Subcutaneous adipose tissue (tissue), 4 donors: ENCODE data around the gene PDCD1. TPM values are rescaled to one million over a fixed set of nuclear protein-coding genes. Genes with fewer than 3 reads are reported as not detected.

ENCODE experiments used
- CTCF ChIP-seq: fragments of 450-650 bp; IDR thresholded peaks from one replicate; pipeline ENCODE4 v1.5.1; 2016; ENCODE audit warnings: low read depth, mild to moderate bottlenecking, control low read depth, antibody characterized with exemption, moderate library complexity
- total RNA-seq, 4 donors: library from RNA; depleted of rRNA; stranded (reverse); fragments of >200 nt; gene quantifications; one replicate each; pipeline ENCODE4 v1.1.0, GENCODE V29; 2016

PDCD1 gene
- total RNA-seq = under 1 TPM in 3 of 4 donors, not detected in 1; 0.44 to 0.57 (median 0.51) TPM

GRCh38 chr2:241858206-241859016, at the start of gene PDCD1:
Gene PDCD1, minus strand, starts transcription at chr2:241858894. Its CDS starts 56 bp downstream, at chr2:241858838.
- TF ChIP-seq CTCF = no peak

GRCh38 chr2:241906826-241907570, 48.3 kb upstream of the PDCD1 start:
- TF ChIP-seq CTCF = no peak

DNA sequence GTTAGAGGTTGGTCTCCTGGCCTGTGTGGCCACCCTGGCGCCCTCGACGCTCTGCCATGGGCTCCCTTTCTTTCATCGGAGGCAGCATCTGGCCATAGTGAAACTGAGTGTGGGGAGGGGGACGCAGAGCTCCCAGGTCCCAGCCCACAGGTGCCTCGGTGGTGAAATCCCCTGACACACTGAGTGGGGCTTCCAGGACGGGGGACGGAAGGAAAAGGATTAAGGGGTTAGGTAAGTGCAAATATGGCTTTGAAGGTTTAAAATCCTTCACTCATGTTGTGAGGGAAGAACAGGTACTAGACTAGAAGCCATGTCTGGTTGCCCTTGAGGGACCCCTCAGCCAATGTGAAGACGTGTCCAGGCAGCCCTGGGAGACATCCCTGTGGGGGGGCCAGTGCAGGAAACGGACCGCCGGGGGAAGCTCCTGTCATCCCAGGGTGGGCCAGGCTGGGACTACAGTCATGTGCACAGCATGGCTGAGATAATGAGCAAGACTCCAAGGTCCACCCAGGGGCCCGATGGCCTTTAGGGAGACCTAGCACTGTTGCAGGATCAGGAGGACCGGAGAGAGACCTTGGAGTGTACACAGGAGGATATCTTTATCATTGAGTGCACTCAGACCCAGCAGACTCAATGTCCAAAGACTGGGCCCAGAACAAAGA, 47.2 kb upstream of the PDCD1 start:
- no peak for TF ChIP-seq CTCF

DNA sequence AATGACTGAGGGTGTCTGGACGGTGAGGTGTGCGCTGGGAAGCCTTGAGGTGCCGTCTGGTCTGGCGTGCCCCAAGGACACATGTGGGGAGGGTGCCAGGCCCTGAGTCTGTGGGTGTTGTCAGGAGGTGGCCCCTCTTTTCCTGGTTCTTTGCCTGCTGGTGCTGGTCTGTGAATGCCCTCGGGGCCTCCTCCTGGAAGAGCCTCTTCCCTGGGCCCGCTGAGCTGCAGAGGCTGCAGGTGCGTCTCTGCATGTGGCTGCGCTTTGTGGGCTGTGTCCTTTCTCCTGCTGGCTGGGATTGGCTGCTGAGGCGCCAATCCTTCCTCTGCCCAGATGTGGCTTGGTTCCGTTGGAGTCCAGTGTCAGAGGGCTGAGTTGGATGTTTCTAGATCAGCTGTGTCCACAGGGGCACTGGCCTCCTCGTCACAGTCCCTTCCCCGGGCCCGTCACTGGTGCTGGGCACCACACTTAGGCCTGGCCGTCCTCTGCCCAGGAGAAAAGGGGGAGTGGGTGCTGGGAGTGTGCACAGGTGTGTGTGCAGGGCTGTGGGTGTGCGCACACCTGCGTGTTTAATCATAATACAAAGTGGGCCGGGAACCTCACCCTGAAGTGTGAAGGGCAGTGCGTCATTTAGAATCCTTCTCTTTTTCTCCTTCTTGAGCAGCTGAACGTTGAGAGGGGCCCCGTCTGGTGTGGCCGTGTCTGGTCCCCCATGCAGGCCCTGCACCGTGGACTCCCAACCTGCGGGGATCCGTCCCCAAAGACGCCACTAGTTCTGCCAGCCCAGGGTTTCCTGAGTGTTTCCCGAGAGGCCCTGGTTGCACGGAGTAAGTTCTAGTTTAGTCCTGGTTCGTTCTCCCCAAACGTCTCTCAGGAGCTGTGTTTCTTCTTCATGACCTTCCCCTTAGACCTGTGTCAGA, 46.4 kb upstream of the PDCD1 start:
- TF ChIP-seq CTCF = no peak

- TF ChIP-seq CTCF = no peak
Observed at GRCh38 chr2:241904011-241904718, 45.5 kb upstream of the PDCD1 start.

DNA sequence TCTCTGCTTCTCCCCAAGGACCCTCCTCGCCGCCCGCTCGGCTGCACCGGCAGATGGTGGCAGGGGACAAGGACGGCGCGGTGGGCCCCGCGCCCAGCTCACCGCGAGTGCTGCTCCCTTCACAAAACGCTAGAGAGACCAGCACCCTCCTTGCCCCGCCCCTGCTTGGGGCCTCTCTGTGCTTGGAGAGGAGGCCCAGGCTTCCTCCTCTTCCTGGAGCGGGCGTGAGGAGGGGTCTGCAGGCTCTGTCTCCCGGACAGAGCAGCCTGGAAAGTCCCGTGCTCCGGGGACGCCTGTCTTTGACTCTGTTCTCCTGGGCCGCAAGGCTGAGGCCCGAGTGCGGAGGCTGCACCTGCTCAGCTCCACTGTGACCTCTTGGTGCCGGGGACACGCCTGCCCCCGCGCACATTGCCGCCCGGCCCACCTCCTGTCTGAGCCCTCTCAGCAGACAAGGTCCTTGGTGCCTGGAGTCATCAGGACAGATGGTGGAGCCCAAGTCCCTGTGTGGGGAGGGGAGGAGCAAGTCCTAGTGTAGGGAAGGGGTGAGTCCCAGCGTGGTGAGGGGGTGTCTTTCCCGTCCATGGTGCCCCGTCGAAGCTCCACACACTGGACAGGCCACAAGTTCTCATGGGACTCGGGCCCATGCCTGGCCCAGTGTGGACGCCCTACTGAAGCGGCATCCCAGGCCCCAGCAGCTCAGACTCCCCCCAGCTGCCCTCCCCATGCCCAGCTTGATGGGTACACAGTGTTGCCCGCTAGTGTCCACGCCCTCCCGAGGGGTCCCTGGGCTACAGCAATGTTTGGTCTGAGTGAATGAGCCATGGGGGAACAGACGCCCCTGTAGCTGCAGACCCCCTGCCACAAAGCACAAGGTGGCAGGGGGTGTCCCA, 44.7 kb upstream of the PDCD1 start:
- TF ChIP-seq CTCF = no peak
